GM19438 (cell line): ENCODE results near the gene SLC2A10.

Source experiments
- ATAC-seq: cut with Tn5 transposase; IDR thresholded peaks from one replicate; pipeline ENCODE4 v1.9.1; 2021; ENCODE audit warnings: low read depth; ENCODE audit not compliant: unreplicated experiment

SLC2A10 gene

GRCh38 chr20:46724343-46724959 lies 15.0 kb downstream of the SLC2A10 start:
- ATAC-seq, result no peak

- ATAC-seq, result no peak
Observed at GRCh38 chr20:46725186-46726165, 16.0 kb downstream of the SLC2A10 start.

- no peak for ATAC-seq
Observed at GRCh38 chr20:46731770-46732169, 22.3 kb downstream of the SLC2A10 start.

- no peak for ATAC-seq
Observed at GRCh38 chr20:46735436-46735835, 26.0 kb downstream of the SLC2A10 start.

GRCh38 chr20:46739431-46740213 lies 30.2 kb downstream of the SLC2A10 start:
- ATAC-seq, result no peak

GRCh38 chr20:46740214-46740609 lies 30.8 kb downstream of the SLC2A10 start:
- ATAC-seq, result no peak

GRCh38 chr20:46741924-46742668 lies 32.6 kb downstream of the SLC2A10 start:
- no peak for ATAC-seq

GRCh38 chr20:46742669-46743045 lies 33.2 kb downstream of the SLC2A10 start:
- no peak for ATAC-seq

- ATAC-seq, result no peak
Observed at GRCh38 chr20:46743088-46743487, 33.6 kb downstream of the SLC2A10 start.

- no peak for ATAC-seq
Observed at GRCh38 chr20:46746956-46747526, 37.6 kb downstream of the SLC2A10 start.

- ATAC-seq, result no peak
Observed at GRCh38 chr20:46749147-46749546, 39.7 kb downstream of the SLC2A10 start.

- no peak for ATAC-seq
Observed at GRCh38 chr20:46751856-46752255, 42.4 kb downstream of the SLC2A10 start.

GRCh38 chr20:46752728-46753127 lies 43.3 kb downstream of the SLC2A10 start:
- ATAC-seq, result no peak

- no peak for ATAC-seq
Observed at GRCh38 chr20:46755483-46756413, 46.3 kb downstream of the SLC2A10 start.

- no peak for ATAC-seq
Observed at GRCh38 chr20:46756419-46756818, 47.0 kb downstream of the SLC2A10 start.

GRCh38 chr20:46757135-46757534 lies 47.7 kb downstream of the SLC2A10 start:
- no peak for ATAC-seq

GRCh38 chr20:46757754-46758678 lies 48.6 kb downstream of the SLC2A10 start:
- ATAC-seq, result no peak
